HTERT RPE-1 (cell line): ENCODE data around the gene DSE.

ENCODE experiments used
- in situ Hi-C: fragments of 300-500 bp; cut with MboI; formaldehyde crosslinking; loops from 4 replicates; pipeline ENCODE4 v1.14.3; 2020; ENCODE audit warnings: low sequenced_read_pairs

The DSE gene

DNA sequence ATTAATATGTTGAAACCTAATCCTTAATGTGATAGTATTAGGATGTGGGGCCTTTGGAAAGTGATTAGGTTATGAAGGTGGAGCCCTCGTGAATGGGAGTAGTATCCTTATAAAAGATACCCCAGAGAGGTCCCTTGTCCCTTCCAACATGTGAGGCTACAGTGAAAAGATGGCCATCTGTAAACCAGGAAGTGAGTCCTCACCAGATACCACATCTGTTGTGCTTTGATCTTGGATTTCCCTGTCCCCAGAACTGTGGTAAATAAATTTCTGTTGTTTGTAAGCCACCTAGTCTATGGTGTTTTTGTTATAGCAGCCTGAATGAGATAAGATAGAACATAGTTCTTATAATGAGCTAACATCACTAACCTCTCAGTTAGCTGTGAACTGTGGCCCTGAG is 73.8 kb downstream of the DSE start:
- in situ Hi-C loops: no loop called here

GRCh38 chr6:116445102-116445501 is 74.4 kb downstream of the DSE start:
- in situ Hi-C loops: no loop called here

DNA sequence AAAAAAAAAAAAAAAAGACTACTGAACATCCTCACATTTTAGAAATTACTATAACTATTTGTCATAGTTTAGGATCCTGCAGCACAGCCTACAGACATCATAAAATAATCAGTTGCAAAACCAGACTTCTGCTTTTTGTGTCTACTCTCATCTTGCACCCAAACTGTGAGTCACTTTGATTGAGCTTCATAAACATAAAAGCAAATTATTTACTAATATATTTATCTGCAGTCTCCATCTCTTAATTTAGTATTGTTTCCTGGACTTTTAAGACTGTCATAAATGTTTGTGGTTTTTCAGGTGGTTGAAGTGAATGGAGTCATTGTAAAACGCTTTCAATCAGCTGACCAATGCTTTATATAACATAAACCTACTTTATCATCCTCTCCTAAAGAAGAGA is 75.7 kb downstream of the DSE start:
- in situ Hi-C loops: no loop called here

DNA sequence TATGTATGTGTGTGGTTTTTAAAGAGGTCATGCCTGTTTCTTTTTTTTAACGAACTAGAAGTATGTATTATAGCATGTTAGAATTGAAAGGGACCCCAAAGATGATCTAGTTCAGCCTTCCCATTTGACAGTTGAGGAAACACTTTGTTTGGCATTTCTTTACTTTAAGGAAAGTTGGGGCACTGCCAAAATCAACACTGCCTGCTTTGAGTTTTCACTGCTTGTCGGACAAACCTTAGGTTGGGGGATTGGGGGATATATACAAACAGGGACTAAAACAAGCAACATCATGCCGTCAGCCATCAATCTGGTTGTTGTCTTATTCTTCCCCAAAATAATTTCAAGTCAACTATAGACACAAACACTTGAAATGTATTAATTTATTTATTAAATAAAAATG is 76.3 kb downstream of the DSE start:
- in situ Hi-C loops: no loop called here

GRCh38 chr6:116447496-116448011 is 76.8 kb downstream of the DSE start:
- in situ Hi-C loops: no loop called here

GRCh38 chr6:116449565-116449964 is 78.8 kb downstream of the DSE start:
- in situ Hi-C loops: no loop called here

- in situ Hi-C loops: no loop called here
Measured at GRCh38 chr6:116450185-116450710, 79.5 kb downstream of the DSE start.

DNA sequence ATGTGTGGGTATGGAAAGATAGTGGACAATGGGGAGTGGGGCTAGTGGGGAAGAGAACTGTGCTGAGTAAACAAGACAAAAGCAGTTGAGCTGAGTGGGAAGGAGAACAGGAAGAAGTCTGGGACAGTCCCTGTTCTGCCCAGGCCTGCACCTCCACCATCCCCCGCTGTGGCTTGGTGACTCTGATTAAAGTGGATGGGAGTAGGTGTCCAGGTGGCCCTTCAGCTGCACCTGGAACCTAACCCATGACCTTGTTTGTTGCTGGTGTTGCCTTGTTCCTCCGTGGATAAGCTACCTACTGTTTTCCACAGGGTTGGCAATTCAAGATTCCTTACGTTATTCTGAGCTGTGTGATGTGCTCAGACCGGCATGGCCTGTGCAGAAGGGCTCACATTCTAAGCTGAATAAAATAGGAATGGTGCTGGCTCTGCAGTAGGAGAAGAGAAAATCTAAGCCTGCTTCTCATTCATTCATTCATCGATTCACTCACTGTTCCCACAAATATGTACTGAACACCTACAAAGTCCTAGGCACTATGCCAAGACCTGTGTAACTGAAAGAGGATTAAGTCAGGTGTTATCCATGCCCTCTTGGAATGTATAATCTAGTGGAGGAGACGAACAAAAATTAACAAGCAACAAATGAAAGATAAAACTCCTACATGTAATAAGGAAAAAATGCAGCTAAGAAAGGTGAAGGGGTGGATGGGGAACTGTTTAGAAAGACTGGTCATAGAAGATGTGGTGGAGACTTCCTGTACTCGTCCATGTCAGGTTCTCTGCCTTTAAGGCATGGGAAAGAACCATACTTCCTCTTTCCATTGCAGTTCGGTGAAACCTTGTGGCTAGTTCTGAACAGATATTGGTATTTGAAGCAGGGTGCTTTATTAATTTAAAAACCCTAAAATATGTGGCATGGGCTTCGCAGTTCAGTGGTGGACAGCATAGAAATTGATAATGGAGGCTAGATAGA is 80.3 kb downstream of the DSE start:
- in situ Hi-C loops: no loop called here

DNA sequence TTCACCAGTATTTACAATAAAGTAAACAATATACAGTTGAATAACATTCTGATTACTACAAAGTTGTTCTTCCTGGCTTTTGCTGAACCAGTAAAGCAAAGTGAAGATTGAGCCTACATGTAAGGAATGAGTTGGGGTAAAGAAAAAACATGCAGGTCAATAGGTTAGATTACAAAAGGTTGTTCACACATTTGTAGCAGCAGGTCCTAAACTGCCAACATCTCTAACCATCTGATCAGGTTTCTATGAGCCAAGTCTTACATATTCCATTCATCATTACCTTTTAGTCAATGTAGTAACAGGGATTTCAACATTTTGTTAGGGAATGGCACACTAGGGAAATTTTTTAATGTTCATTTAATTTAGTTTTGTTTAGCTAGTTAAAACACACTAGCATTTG is 81.2 kb downstream of the DSE start:
- in situ Hi-C loops: no loop called here

DNA sequence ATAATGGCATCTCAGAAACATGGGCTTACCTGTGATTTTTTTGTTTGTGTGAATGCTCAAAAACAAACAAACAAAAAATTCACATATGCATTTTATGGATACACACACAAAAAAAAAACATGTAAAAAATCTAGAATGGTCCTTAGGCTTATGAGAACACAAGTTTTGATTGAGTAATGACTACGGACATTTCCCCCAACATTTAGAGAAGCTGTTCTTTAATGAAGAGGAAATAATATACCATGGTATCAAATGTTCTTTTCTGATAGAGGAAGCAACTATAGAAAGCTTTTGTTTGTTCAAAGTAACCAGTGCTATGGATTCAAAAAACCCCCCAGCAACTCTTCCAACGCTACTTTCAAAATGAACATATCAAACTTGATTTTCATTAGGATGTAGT is 81.8 kb downstream of the DSE start:
- in situ Hi-C loops: no loop called here

DNA sequence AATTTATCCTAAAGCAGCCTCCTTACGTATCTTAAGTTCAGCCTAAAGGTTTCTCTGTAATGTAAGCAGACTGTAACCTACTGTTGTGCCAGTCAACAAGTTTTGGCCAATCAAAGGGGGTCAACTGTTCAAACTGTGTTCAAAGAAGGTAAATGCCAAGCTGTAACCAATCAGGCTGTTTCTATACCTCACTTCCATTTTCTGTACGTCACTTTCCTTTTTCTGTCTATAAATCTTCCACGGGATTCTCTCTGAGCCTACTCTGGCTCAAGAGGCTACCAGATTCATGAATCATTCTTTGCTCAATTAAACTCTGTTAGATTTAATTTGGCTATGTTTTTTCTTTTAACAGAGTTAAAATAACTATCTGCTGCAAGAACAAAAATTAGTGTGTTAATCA is 85.4 kb downstream of the DSE start:
- in situ Hi-C loops: no loop called here

GRCh38 chr6:116456927-116457326 is 86.2 kb downstream of the DSE start:
- in situ Hi-C loops: no loop called here

DNA sequence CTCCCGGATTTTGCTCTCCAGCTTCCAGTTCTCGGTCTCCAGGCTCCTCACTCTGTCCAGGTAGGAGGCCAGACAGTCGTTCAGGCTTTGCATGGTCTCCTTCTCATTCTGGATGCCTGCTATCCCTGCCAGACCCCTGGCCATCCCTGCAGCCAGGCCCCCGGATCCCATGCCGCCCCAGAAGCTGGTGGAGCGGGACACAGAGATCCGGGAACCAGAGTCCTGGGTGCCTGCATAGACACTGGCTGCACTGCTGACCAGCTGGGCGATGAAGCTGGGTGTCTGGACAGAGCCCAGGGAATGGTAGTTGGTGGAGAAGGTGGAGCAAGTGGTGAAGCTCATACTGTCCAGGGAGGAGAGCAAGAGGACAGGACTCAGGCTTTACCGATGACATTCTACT is 87.5 kb downstream of the DSE start:
- in situ Hi-C loops: no loop called here

GRCh38 chr6:116459927-116460326 is 89.2 kb downstream of the DSE start:
- in situ Hi-C loops: no loop called here

DNA sequence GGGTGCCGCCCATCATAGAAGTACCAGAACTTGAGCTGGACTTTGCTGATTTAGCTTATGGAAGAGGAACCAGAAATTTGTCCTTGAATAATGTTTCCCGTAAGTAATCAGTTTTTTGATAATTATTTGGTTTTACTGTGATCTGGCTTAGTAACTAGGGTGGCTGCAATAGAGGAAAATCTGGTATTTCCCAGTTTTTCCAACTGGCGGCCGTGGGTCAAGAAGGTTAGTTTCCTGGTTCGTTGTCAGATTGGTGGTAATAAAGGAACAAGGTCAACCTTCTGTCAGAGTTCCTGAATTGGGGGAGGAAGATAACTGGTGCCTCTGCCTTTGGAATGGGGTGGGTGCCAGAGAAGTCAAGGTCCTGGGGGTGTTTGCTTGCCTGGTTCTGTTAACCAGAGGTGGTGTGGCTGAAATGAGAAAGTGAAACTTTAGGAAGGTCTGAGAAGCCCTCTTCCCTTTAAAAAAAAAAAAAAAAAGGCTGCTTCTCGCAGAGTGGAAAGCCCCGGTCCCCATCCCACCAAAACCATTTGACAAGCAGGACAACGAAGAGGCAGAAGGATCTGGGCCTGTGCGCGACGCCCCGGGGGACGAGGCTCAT is 90.7 kb downstream of the DSE start, which contains the start of gene CALHM6:
CALHM6 (plus strand) TSS at position 45 of the 601 bp plus-strand sequence; CDS start at position 600, 555 bp downstream.
- in situ Hi-C loops: no loop called here

GRCh38 chr6:116461932-116462885 is 91.5 kb downstream of the DSE start:
- in situ Hi-C loops: no loop called here

DNA sequence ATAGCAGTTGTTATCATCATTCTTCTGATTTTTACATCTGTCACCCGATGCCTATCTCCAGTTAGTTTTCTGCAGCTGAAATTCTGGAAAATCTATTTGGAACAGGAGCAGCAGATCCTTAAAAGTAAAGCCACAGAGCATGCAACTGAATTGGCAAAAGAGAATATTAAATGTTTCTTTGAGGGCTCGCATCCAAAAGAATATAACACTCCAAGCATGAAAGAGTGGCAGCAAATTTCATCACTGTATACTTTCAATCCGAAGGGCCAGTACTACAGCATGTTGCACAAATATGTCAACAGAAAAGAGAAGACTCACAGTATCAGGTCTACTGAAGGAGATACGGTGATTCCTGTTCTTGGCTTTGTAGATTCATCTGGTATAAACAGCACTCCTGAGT is 92.6 kb downstream of the DSE start:
- in situ Hi-C loops: no loop called here

DNA sequence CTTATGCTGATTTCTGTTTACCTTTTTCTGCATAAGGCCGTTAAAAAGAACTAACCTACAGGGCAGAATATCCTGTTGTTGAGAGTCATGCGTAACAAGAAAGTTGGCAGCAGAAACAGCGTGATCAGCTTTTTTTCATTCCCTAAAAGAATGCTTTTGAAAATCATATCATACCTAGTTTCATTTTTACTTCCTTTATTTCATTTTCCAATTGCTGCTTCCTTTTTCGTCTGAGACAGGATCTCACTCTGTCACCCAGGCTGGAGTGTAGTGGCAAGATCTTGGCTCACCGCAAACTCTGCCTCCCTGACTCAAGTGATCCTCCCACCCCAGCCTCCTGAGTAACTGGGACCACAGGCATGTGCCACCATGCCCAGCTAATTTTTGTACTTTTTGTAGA is 94.5 kb downstream of the DSE start:
- in situ Hi-C loops: no loop called here

DNA sequence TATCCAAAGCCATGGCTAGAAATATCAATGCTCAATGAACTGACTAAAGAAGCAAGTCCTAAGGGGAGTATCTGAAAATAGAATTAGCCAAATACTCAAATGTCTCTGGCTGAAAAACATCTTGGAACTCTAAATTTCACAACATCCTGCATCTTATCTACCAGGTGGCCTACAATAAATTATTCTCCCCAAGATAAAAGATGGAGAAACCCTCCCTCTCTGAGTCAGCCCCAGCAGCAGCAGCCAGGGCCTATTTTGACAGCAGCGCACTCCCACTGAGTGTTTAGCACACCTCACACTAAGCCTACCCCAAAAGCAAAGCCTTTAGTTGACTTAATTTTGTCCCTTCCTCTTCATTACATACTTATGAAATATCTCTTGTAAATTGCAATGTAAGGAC is 96.3 kb downstream of the DSE start:
- in situ Hi-C loops: no loop called here

DNA sequence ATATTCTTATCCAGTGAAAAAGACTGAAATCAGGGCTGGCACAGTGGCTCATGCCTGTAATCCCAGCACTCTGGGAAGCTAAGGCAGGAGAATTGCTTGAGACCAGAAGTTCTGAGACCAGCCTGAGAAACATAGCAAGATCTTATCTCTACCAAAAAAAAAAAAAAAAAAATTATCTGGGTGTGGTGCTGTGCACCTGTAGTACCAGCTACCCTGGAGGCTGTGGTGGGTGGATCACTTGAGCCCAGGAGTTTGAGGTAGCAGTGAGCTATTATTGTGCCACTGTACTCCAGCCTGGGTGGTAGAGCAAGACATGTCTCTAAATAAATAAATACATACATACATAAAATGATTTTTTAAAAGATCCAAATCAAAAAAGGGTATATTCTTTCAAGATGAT is 96.8 kb downstream of the DSE start:
- in situ Hi-C loops: no loop called here

- in situ Hi-C loops: no loop called here
Measured at GRCh38 chr6:116468293-116468692, 97.5 kb downstream of the DSE start.
